ENCODE measurements around the gene GJD4. TPM values are rescaled to one million over a fixed set of nuclear protein-coding genes. Genes with fewer than 3 reads are reported as not detected.

The GJD4 gene
- total RNA-seq, 8 experiments from 2014 or later, result 0.62 TPM; not detected in 7

GRCh38 chr10:35581655-35582054 is 23.5 kb upstream of the GJD4 start:
- Histone ChIP-seq H3K4me1 (replicated peaks in 1 of 2) (no peaks in the 10 kb centered on the region), H3K4me3 (no peak overlapping the region), H3K27ac (no peak overlapping the region)
- peak in 3 of 8 experiments; percentile 59 to 65 (median 61) for ATAC-seq (replicated peaks in 6 of 8)
- WGBS, 10 experiments, result 57 to 92% (median 79%) methylated on average over 1 to 6 of the region's 6 CpGs; no CpG with 5 or more reads in 4 of the 10 experiments
- in situ Hi-C loops (cut with MboI; ENCODE audit: low pct_unique_long_range_greater_than_20kb in 2 of 9, low sequenced_read_pairs in 9 of 9, unreplicated experiment in 9 of 9), result no loop called here

GRCh38 chr10:35584946-35585345 is 20.2 kb upstream of the GJD4 start:
- no peak for ATAC-seq (replicated peaks in 6 of 8)
- in situ Hi-C loops (cut with MboI; ENCODE audit: low pct_unique_long_range_greater_than_20kb in 2 of 9, low sequenced_read_pairs in 9 of 9, unreplicated experiment in 9 of 9), result no loop called here
- Histone ChIP-seq H3K27ac (no peak overlapping the region), H3K4me3 (no peak overlapping the region), H3K4me1 (replicated peaks in 1 of 2) (no peaks in the 10 kb centered on the region)
- 88 to 100% (median 100%) methylated on average over 1 to 5 of the region's 9 CpGs; no CpG with 5 or more reads in 6 of the 10 experiments for WGBS, 10 experiments

DNA sequence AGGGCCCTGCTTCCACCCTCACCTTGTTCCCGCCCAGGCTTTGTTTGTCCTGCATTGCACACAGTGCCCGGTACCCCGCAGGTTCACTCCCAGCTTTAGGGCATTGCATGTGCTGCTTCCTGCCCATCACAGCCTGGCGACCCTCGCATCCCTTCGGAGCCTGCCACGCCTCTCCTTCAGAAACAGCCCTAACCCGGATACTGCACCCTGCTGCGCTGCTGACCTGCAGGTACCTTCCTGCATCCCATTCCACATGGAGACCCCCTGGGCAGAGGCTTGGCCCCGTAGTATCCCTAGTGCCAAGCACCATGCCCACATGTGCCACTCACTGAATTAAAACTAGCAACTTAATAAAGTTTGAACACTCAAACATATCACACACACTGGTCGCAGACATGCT is 19.8 kb upstream of the GJD4 start:
- 20 to 100% (median 91%) methylated on average over 1 to 5 of the region's 11 CpGs; no CpG with 5 or more reads in 3 of the 10 experiments for WGBS, 10 experiments
- no peak for ATAC-seq (replicated peaks in 6 of 8)
- H3K4me1 ChIP-seq (replicated peaks in 1 of 2), result no peaks in the 10 kb centered on the region

DNA sequence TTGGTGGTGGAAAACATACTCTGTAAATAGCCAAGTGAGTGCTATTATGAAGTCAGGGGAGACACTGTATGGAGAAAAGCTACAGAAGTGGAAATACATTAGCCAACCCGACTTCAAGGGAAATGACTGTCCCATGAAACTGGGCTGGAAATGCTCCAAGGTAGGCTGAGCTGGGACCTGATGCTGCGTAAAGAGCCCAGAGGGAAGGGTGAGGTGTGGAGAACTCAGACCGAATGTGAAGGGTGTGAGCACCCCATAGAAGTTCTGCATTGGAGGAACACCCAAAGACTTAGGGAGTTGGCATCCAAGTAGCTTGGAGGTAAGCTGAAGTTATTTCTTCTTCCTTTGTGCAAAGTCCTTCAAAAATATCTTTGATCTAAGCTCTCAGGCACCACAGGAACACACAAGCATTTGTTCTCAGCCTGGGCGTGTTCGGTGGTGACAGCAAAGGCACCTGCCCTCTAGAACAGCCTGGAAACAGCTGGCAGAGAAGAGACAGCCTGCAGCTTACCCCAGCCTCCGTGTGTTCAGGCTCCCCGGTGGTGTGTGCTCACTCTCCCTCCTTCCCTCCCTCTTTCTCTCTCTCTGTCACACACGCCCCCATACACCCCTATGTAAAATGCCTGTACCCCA is 19.1 kb upstream of the GJD4 start:
- H3K4me3 ChIP-seq, result no peak overlapping the region
- no peaks in the 10 kb centered on the region for H3K4me1 ChIP-seq (replicated peaks in 1 of 2)
- peak in 2 of 8 experiments; percentile 56 to 74 for ATAC-seq (replicated peaks in 6 of 8)
- in situ Hi-C loops (cut with MboI; ENCODE audit: low pct_unique_long_range_greater_than_20kb in 2 of 9, low sequenced_read_pairs in 9 of 9, unreplicated experiment in 9 of 9), result no loop called here
- no peak overlapping the region for H3K27ac ChIP-seq
- WGBS, 10 experiments, result 20 to 81% (median 66%) methylated on average over 1 to 5 of the region's 8 CpGs; no CpG with 5 or more reads in 2 of the 10 experiments

More for the DNA sequence above, 19.8 kb upstream of the GJD4 start:
- Histone ChIP-seq H3K27ac (no peak overlapping the region), H3K4me3 (no peak overlapping the region)
- in situ Hi-C loops (cut with MboI; ENCODE audit: low pct_unique_long_range_greater_than_20kb in 2 of 9, low sequenced_read_pairs in 9 of 9, unreplicated experiment in 9 of 9), result no loop called here

- Histone ChIP-seq H3K4me1 (replicated peaks in 1 of 2) (no peaks in the 10 kb centered on the region), H3K27ac (no peak overlapping the region), H3K4me3 (no peak overlapping the region)
- in situ Hi-C loops (cut with MboI; ENCODE audit: low pct_unique_long_range_greater_than_20kb in 2 of 9, low sequenced_read_pairs in 9 of 9, unreplicated experiment in 9 of 9), result no loop called here
- ATAC-seq (replicated peaks in 6 of 8), result no peak
Observed at GRCh38 chr10:35588836-35589235, 16.3 kb upstream of the GJD4 start.

- Histone ChIP-seq H3K4me3 (no peak overlapping the region), H3K27ac (no peak overlapping the region), H3K4me1 (replicated peaks in 1 of 2) (peaks cover 0 to 12% of the 10 kb centered on the region in 2 donors)
- ATAC-seq (replicated peaks in 6 of 8), result no peak
- WGBS, 10 experiments, result 50 to 100% (median 87%) methylated on average over 1 to 4 of the region's 4 CpGs
- in situ Hi-C loops (cut with MboI; ENCODE audit: low pct_unique_long_range_greater_than_20kb in 2 of 9, low sequenced_read_pairs in 9 of 9, unreplicated experiment in 9 of 9), result no loop called here
Observed at GRCh38 chr10:35592441-35592840, 12.7 kb upstream of the GJD4 start.

GRCh38 chr10:35594115-35595079 is 10.7 kb upstream of the GJD4 start:
- no peak overlapping the region for H3K27ac ChIP-seq
- in situ Hi-C loops (cut with MboI; ENCODE audit: low pct_unique_long_range_greater_than_20kb in 2 of 9, low sequenced_read_pairs in 9 of 9, unreplicated experiment in 9 of 9), result no loop called here
- 27 to 60% (median 40%) methylated on average over 1 to 10 of the region's 14 CpGs; no CpG with 5 or more reads in 1 of the 10 experiments for WGBS, 10 experiments
- H3K4me3 ChIP-seq, result no peak overlapping the region
- H3K4me1 ChIP-seq (replicated peaks in 1 of 2), result peaks cover 0 to 12% of the 10 kb centered on the region in 2 donors
- peak in 5 of 8 experiments; percentile 31 to 70 (median 33) for ATAC-seq (replicated peaks in 6 of 8)

DNA sequence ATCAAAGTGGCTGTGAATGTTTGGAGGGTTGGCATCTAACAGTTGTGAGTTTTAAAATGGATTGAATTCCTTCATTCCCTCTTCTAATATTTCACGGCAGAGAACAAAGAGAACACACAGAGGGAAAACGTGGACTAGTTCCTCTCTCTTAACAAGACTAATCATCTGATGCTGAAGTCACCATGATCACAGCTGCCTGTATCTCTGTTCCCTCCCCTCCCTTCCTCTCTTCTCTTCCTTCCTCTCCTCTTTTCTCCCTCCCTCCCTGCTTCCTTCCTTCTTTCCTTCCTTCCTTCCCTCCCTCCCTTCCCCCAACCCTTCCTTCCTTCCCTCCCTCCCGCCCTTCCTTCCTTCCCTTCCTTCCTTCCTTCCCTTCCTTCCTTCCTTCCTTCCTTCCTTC is 10.0 kb upstream of the GJD4 start:
- no peak overlapping the region for H3K27ac ChIP-seq
- in situ Hi-C loops (cut with MboI; ENCODE audit: low pct_unique_long_range_greater_than_20kb in 2 of 9, low sequenced_read_pairs in 9 of 9, unreplicated experiment in 9 of 9), result no loop called here
- no peak overlapping the region for H3K4me3 ChIP-seq
- ATAC-seq (replicated peaks in 6 of 8), result peak in 4 of 8 experiments; percentile 12 to 44 (median 24)
- H3K4me1 ChIP-seq (replicated peaks in 1 of 2), result peaks cover 0 to 12% of the 10 kb centered on the region in 2 donors
- 20 to 42% methylated on average over 1 to 2 of the region's 3 CpGs; no CpG with 5 or more reads in 8 of the 10 experiments for whole genome bisulfite sequencing, 10 experiments

DNA sequence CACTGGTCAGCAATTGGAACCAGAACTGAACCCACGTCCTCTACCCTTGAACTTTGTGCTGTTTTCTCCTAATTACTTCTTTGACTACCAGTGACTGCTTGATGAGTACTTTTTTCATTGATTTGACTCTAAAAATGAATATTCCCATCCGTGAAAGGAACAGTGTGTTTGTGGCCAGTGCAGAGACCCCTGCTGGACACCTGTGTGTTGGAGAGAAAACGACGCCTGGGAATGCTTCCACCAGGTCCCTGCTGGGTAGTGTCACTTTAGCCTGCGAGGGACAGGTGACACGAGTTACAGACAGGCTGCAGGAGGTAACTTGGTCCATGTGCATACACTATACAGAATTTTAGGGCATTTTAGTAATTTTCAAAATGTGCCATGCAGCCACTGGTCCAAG is 6.8 kb upstream of the GJD4 start:
- no peak overlapping the region for H3K4me3 ChIP-seq
- WGBS, 10 experiments, result 3 to 72% (median 41%) methylated on average over 1 to 6 of the region's 6 CpGs; no CpG with 5 or more reads in 2 of the 10 experiments
- peak in 1 of 8 experiments; percentile 29 for ATAC-seq (replicated peaks in 6 of 8)
- in situ Hi-C loops (cut with MboI; ENCODE audit: low pct_unique_long_range_greater_than_20kb in 2 of 9, low sequenced_read_pairs in 9 of 9, unreplicated experiment in 9 of 9), result no loop called here
- H3K4me1 ChIP-seq (replicated peaks in 1 of 2), result peaks cover 0 to 12% of the 10 kb centered on the region in 2 donors
- no peak overlapping the region for H3K27ac ChIP-seq

GRCh38 chr10:35600193-35600592 is 4.9 kb upstream of the GJD4 start:
- Histone ChIP-seq H3K4me3 (no peak overlapping the region), H3K4me1 (replicated peaks in 1 of 2) (no peaks in the 10 kb centered on the region), H3K27ac (no peak overlapping the region)
- peak in 1 of 8 experiments; percentile 35 for ATAC-seq (replicated peaks in 6 of 8)
- in situ Hi-C loops (cut with MboI; ENCODE audit: low pct_unique_long_range_greater_than_20kb in 2 of 9, low sequenced_read_pairs in 9 of 9, unreplicated experiment in 9 of 9), result no loop called here
- WGBS, 10 experiments, result 0 to 100% (median 60%) methylated on average over 1 to 2 of the region's 2 CpGs; no CpG with 5 or more reads in 5 of the 10 experiments

DNA sequence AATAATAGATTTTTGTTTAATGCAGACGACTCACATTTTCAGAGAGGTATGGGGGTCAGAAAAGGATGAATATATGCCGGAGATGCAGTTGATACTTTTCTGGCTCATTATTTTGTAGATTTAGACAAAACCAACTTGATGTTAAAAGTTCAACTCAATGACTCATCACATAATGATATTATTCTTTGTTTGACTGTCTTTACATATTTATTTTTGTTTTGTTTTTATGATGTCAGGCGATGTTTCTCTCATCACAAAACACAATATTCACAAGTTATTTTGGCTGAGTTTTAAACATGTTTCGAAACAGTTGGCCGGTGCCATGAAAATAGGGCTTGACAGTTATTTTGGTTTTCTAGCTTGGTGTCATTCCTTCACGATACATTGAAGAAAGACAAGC is 1.3 kb downstream of the GJD4 start:
- Histone ChIP-seq H3K4me3 (no peak overlapping the region), H3K27ac (no peak overlapping the region), H3K4me1 (replicated peaks in 1 of 2) (no peaks in the 10 kb centered on the region)
- in situ Hi-C loops (cut with MboI; ENCODE audit: low pct_unique_long_range_greater_than_20kb in 2 of 9, low sequenced_read_pairs in 9 of 9, unreplicated experiment in 9 of 9), result no loop called here
- 24 to 98% (median 87%) methylated on average over 2 to 6 of the region's 6 CpGs for WGBS, 10 experiments
- no peak for ATAC-seq (replicated peaks in 6 of 8)

DNA sequence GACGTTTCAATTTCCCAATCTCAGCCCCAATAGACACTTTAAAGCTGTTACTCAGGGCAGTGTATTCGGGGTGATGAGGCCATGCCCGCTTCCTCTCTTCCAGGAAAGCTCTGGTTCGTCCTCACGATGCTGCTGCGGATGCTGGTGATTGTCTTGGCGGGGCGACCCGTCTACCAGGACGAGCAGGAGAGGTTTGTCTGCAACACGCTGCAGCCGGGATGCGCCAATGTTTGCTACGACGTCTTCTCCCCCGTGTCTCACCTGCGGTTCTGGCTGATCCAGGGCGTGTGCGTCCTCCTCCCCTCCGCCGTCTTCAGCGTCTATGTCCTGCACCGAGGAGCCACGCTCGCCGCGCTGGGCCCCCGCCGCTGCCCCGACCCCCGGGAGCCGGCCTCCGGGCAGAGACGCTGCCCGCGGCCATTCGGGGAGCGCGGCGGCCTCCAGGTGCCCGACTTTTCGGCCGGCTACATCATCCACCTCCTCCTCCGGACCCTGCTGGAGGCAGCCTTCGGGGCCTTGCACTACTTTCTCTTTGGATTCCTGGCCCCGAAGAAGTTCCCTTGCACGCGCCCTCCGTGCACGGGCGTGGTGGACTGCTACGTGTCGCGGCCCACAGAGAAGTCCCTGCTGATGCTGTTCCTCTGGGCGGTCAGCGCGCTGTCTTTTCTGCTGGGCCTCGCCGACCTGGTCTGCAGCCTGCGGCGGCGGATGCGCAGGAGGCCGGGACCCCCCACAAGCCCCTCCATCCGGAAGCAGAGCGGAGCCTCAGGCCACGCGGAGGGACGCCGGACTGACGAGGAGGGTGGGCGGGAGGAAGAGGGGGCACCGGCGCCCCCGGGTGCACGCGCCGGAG is 2.6 kb downstream of the GJD4 start:
- 12 to 100% (median 46%) methylated on average over 1 to 12 of the region's 78 CpGs; no CpG with 5 or more reads in 2 of the 10 experiments for WGBS, 10 experiments
- H3K27ac ChIP-seq, result no peak overlapping the region
- in situ Hi-C loops (cut with MboI; ENCODE audit: low pct_unique_long_range_greater_than_20kb in 2 of 9, low sequenced_read_pairs in 9 of 9, unreplicated experiment in 9 of 9), result no loop called here
- H3K4me1 ChIP-seq (replicated peaks in 1 of 2), result no peaks in the 10 kb centered on the region
- H3K4me3 ChIP-seq, result peak overlapping the region in 3 of 5 donors; percentile 12 to 20 (median 15)
- peak in 5 of 8 experiments; percentile 33 to 77 (median 50) for ATAC-seq (replicated peaks in 6 of 8)
